C4-2B (cell line): Measurements from ENCODE around the gene BATF.

ENCODE experiments used
- ZFX ChIP-seq: fragments of 450-650 bp; IDR thresholded peaks from 2 replicates; pipeline ENCODE4 v1.6.1; 2017
- TF ChIP-seq, protein P1 (sequence below): fragments of 450-650 bp; conservative IDR thresholded peaks from 2 replicates; pipeline ENCODE4 v1.5.1; 2017; ENCODE audit warnings: mild to moderate bottlenecking

DNA sequence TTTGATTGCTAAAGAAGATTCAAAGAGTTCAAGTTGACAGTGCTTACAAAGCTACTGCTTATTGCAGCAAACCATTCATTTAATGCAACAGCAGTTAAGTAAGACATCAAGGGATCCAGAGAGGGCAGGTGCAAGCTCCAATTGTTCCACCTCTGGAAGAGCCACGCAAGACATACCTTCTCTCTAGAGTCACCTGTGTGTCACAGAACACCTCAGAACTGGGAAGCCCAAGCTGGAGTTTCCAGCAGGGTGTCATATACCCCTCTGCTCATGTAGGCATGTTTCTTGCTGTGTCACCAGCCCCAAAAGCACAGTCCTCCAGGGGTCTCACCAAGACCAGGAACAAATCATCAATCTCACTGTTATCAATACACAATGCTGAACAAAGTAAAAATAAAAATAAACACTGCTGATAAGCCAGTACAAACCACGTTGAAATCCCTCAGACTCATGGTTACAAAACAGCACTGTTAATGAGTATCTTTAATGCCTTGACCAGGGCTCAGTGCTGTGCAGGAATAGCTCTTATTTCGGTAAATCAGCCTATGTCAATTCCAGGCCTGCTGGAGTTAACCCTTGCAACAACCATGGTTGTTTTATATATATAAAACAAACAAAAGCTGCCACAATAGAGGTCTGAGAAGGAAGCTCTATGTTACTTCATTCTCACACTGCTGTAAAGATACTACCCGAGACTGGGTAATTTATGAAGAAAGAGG lies 37.4 kb upstream of the BATF start:
- TF ChIP-seq, protein P1, sequence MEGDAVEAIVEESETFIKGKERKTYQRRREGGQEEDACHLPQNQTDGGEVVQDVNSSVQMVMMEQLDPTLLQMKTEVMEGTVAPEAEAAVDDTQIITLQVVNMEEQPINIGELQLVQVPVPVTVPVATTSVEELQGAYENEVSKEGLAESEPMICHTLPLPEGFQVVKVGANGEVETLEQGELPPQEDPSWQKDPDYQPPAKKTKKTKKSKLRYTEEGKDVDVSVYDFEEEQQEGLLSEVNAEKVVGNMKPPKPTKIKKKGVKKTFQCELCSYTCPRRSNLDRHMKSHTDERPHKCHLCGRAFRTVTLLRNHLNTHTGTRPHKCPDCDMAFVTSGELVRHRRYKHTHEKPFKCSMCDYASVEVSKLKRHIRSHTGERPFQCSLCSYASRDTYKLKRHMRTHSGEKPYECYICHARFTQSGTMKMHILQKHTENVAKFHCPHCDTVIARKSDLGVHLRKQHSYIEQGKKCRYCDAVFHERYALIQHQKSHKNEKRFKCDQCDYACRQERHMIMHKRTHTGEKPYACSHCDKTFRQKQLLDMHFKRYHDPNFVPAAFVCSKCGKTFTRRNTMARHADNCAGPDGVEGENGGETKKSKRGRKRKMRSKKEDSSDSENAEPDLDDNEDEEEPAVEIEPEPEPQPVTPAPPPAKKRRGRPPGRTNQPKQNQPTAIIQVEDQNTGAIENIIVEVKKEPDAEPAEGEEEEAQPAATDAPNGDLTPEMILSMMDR = no peak
- TF ChIP-seq ZFX = no peak
